SK-N-SH (cell line): Measurements from ENCODE around the gene SCAMP2. TPM values are rescaled to one million over a fixed set of nuclear protein-coding genes. Genes with fewer than 3 reads are reported as not detected.

ENCODE experiments used
- CTCF ChIA-PET: fragments of 300-600, 350-600 bp; formaldehyde crosslinking; extraction: SDS; loops from one replicate; lab custom pipeline; 2021; lab: Yijun Ruan, JAX
- POLR2A ChIA-PET: fragments of 350-600 bp; sonication (Branson Sonifier 250); formaldehyde crosslinking; extraction: SDS; loops from one replicate; lab custom pipeline; 2020; ENCODE audit warnings: antibody characterized with exemption, inconsistent platforms; lab: Yijun Ruan, JAX
- DNase-seq: peaks from one replicate; pipeline ENCODE4 v3.0.0; 2012
- H2AFZ ChIP-seq: fragments of 200-600 bp; sonication (generic); 2 replicates; pipeline ENCODE4 v1.8.1; 2016; ENCODE audit warnings: antibody characterized with exemption, mild to moderate bottlenecking, low read depth
- H3F3A ChIP-seq: fragments of 200-600 bp; sonication (generic); replicated peaks from 2 replicates; pipeline ENCODE3; 2016; ENCODE audit warnings: antibody characterized with exemption, mild to moderate bottlenecking; ENCODE audit not compliant: insufficient read depth
- H3K27ac ChIP-seq, 2 experiments: fragments of 200-500 bp in 1 of 2; fragments of 200-600 bp in 1 of 2; sonication (Bioruptor generic) in 1 of 2; sonication (generic), shearing (Covaris generic) in 1 of 2; 2 replicates each; pipeline versions ENCODE4 v1.5.1 to v1.6.1; 2014 to 2016; ENCODE audit warnings: low read depth in 2 of 2, inconsistent platforms in 1 of 2, low read length in 1 of 2, mild to moderate bottlenecking in 1 of 2, mixed read lengths in 1 of 2
- H3K27me3 ChIP-seq: fragments of 200-600 bp; sonication (generic), shearing (Covaris generic); 2 replicates; pipeline ENCODE4 v1.6.1; 2016; ENCODE audit warnings: mixed run types; ENCODE audit not compliant: insufficient read depth
- H3K36me3 ChIP-seq, 2 experiments: fragments of 200-500 bp in 1 of 2; fragments of 200-600 bp in 1 of 2; sonication (Bioruptor generic) in 1 of 2; sonication (generic) in 1 of 2; replicated peaks in 1 of 2; 2 replicates each; pipeline versions ENCODE3 to v1.5.1; 2014 to 2016; ENCODE audit warnings: low read length in 1 of 2, mild to moderate bottlenecking in 1 of 2; ENCODE audit not compliant: insufficient read depth in 2 of 2, control insufficient read depth in 1 of 2
- H3K4me1 ChIP-seq, 2 experiments: fragments of 200-500 bp in 1 of 2; fragments of 200-600 bp in 1 of 2; sonication (Bioruptor generic) in 1 of 2; sonication (generic), shearing (Covaris generic) in 1 of 2; 2 replicates each; pipeline versions ENCODE4 v1.5.1 to v1.6.1; 2014 to 2016; ENCODE audit warnings: low read depth in 1 of 2, low read length in 1 of 2, mixed run types in 1 of 2; ENCODE audit not compliant: insufficient read depth in 2 of 2, control insufficient read depth in 1 of 2
- H3K4me2 ChIP-seq: fragments of 200-600 bp; sonication (generic), shearing (Covaris generic); 2 replicates; pipeline ENCODE4 v1.6.1; 2017; ENCODE audit warnings: mixed run types
- H3K4me3 ChIP-seq, 2 experiments: fragments of 200-500 bp in 1 of 2; fragments of 200-600 bp in 1 of 2; sonication (Bioruptor generic) in 1 of 2; sonication (generic), shearing (Covaris generic) in 1 of 2; 2 replicates each; pipeline versions ENCODE4 v1.5.1 to v1.8.1; 2014 to 2016; ENCODE audit warnings: low read depth in 2 of 2, inconsistent platforms in 1 of 2, low read length in 1 of 2, mild to moderate bottlenecking in 1 of 2, mixed read lengths in 1 of 2, moderate library complexity in 1 of 2
- H3K79me2 ChIP-seq: fragments of 200-600 bp; sonication (generic); 2 replicates; pipeline ENCODE4 v1.8.1; 2017; ENCODE audit warnings: mild to moderate bottlenecking; ENCODE audit not compliant: insufficient read depth
- H3K9ac ChIP-seq: fragments of 200-600 bp; sonication (generic); 2 replicates; pipeline ENCODE4 v1.6.1; 2017; ENCODE audit warnings: mixed run types
- H3K9me2 ChIP-seq: fragments of 200-600 bp; sonication (generic); 2 replicates; pipeline ENCODE4 v1.6.1; 2017; ENCODE audit warnings: mixed run types
- H3K9me3 ChIP-seq: fragments of 200-600 bp; sonication (generic); 2 replicates; pipeline ENCODE4 v1.6.1; 2017; ENCODE audit warnings: mixed run types, mild to moderate bottlenecking, moderate library complexity
- H4K20me1 ChIP-seq: fragments of 200-600 bp; sonication (generic); 2 replicates; pipeline ENCODE4 v1.6.1; 2017; ENCODE audit warnings: mild to moderate bottlenecking, mixed run types; ENCODE audit not compliant: insufficient read depth
- EP300 ChIP-seq, 2 experiments: IDR thresholded peaks; 2 replicates each; pipeline versions ENCODE4 v1.4.0 to v1.6.1; 2012; ENCODE audit warnings: borderline replicate concordance in 1 of 2, low read depth in 1 of 2, low read length in 1 of 2
- FOSL2 ChIP-seq: IDR thresholded peaks from 2 replicates; pipeline ENCODE4 v1.4.0; 2012; ENCODE audit warnings: low read depth, mild to moderate bottlenecking, moderate library complexity, borderline replicate concordance
- GABPA ChIP-seq: IDR thresholded peaks from 2 replicates; pipeline ENCODE4 v1.4.0; 2012; ENCODE audit warnings: low read depth, mild to moderate bottlenecking
- MEF2A ChIP-seq: IDR thresholded peaks from 2 replicates; pipeline ENCODE4 v1.4.0; 2012; ENCODE audit warnings: low read depth, borderline replicate concordance
- NFIC ChIP-seq: IDR thresholded peaks from 2 replicates; pipeline ENCODE4 v1.4.0; 2012; ENCODE audit warnings: borderline replicate concordance
- NRF1 ChIP-seq: IDR thresholded peaks from 2 replicates; pipeline ENCODE4 v1.6.1; 2012; ENCODE audit warnings: low read depth, mild to moderate bottlenecking, low read length
- PBX3 ChIP-seq: IDR thresholded peaks from 2 replicates; pipeline ENCODE4; 2012
- POLR2AphosphoS5 ChIP-seq: IDR thresholded peaks from 2 replicates; pipeline ENCODE4 v1.6.1; 2012; ENCODE audit warnings: low read depth, low read length
- RAD21 ChIP-seq: IDR thresholded peaks from 2 replicates; pipeline ENCODE4 v1.6.1; 2012; ENCODE audit warnings: mild to moderate bottlenecking, low read length
- REST ChIP-seq: IDR thresholded peaks from 2 replicates; pipeline ENCODE4 v1.6.1; 2012; ENCODE audit warnings: mild to moderate bottlenecking, low read depth, low read length, moderate library complexity
- TAF1 ChIP-seq: IDR thresholded peaks from 2 replicates; pipeline ENCODE4 v1.6.1; 2012; ENCODE audit warnings: low read depth, mild to moderate bottlenecking, low read length, moderate library complexity, borderline replicate concordance
- TCF12 ChIP-seq: IDR thresholded peaks from 2 replicates; pipeline ENCODE4 v1.4.0; 2012
- TEAD4 ChIP-seq: IDR thresholded peaks from 2 replicates; pipeline ENCODE4 v1.4.0; 2012; ENCODE audit warnings: mild to moderate bottlenecking, borderline replicate concordance; ENCODE audit not compliant: insufficient read depth
- USF1 ChIP-seq: IDR thresholded peaks from 2 replicates; pipeline ENCODE4 v1.4.0; 2012; ENCODE audit warnings: low read depth, borderline replicate concordance
- USF2 ChIP-seq: fragments of 150-350 bp; IDR thresholded peaks from 2 replicates; pipeline ENCODE4 v1.6.1; 2017; ENCODE audit warnings: antibody characterized with exemption, low read length, low read depth, borderline replicate concordance
- WGBS: methylation state at CpG from one replicate; pipeline ENCODE4 v1.1.6; 2017; ENCODE audit warnings: low lambda C conversion rate; 5-methylcytosine and 5-hydroxymethylcytosine counted together
- polyA plus RNA-seq, 3 experiments: library from polyadenylated mRNA; depleted of rRNA; stranded (reverse); fragments of >200 nt; gene quantifications; 2 replicates each; pipeline ENCODE4 v1.2.3, GENCODE V29; 2012
- TF ChIP-seq, protein P1 (sequence below): fragments of 200-600 bp; sonication (generic); IDR thresholded peaks from 2 replicates; pipeline ENCODE4 v1.6.1; 2017; ENCODE audit warnings: antibody characterized with exemption, mild to moderate bottlenecking, moderate library complexity
- TF ChIP-seq, protein P2 (sequence below): IDR thresholded peaks from 2 replicates; pipeline ENCODE4 v1.4.0; 2012; ENCODE audit warnings: low read depth
- TF ChIP-seq, protein P3 (sequence below): IDR thresholded peaks from 2 replicates; pipeline ENCODE4 v1.4.0; 2012; ENCODE audit warnings: low read depth, borderline replicate concordance

SCAMP2 gene
- polyA plus RNA-seq, 1 of the 3 experiments (the other 2 are of a cell fraction) = 88.1 TPM

- TF ChIP-seq NRF1 (peak; percentile 46; the same call in 1 of the 2 replicates), USF2 (peak; percentile 65; the same call in 1 of the 2 replicates), TCF12 (no peak), USF1 (peak; percentile 87)
These were observed 30.4 kb downstream of the SCAMP2 start, which contains the start of gene ULK3 (continued) for GRCh38 chr15:74842581-74843444.

DNA sequence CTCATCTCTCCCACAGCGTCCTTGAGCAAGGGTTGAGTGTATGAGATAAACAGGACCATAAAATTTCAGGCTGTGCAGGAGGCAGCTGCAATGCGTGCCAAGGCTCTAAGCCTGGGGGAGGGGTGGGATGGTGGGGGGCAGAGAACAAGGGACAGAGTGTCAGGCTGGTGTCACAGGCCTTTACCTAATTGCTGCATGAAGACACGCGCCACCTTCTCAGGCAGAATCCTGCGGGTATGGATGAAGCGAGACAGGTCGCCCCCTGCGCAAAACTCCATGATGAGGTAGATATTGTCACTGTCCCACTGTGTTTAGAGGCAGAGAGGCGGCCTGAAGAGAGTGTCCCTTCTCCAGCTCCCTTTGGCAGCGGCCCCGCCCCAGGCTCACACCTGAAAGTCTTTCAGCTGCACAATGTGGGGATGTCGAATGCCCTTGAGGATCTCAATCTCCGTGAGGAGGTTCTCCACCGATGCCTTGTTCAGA is 31.2 kb downstream of the SCAMP2 start:
- peak overlapping the region; percentile 96 for H3K4me2 ChIP-seq
- H3K36me3 ChIP-seq = peaks cover 0 to 45% of the 10 kb centered on the region in 2 experiments
- no peak overlapping the region for H2AFZ ChIP-seq
- H3K27me3 ChIP-seq = no peaks in the 10 kb centered on the region
- ChIA-PET POLR2A (interaction anchor here (0.6 to 1.2 kb wide), 2 partner anchors 14 to 48 kb away, joined by 3 to 4 read pairs; partner anchors contain the start of gene MPI), CTCF (interaction anchor here (0.7 to 10.8 kb wide), 15 partner anchors 11 to 205 kb away, joined by 3 to 95 read pairs (median 5); partner anchors contain the start of genes CPLX3 and RPP25)
- H3K9me3 ChIP-seq = no peaks in the 10 kb centered on the region
- no peak for DNase-seq
- peak overlapping the region; percentile 98 for H3K4me3 ChIP-seq
- WGBS = 86% methylated on average over 13 of the region's 14 CpGs
- no peaks in the 10 kb centered on the region for H3F3A ChIP-seq
- peaks cover 0 to 23% of the 10 kb centered on the region in 2 experiments; a peak in 2 of 4 replicates for H3K4me1 ChIP-seq
- no peaks in the 10 kb centered on the region for H4K20me1 ChIP-seq
- no peaks in the 10 kb centered on the region for H3K9me2 ChIP-seq
- H3K27ac ChIP-seq = peak overlapping the region in 1 of 2 experiments; percentile 28; a peak in 1 of 4 replicates
- no peaks in the 10 kb centered on the region for H3K79me2 ChIP-seq
- peak overlapping the region; percentile 86; the same call in 1 of the 2 replicates for H3K9ac ChIP-seq
- TF ChIP-seq MEF2A (no peak), POLR2AphosphoS5 (no peak), EP300 (IDR thresholded peaks at IDR 0.05; ENCODE audit: borderline replicate concordance in 1 of 2, low read depth in 1 of 2, low read length in 1 of 2) (no peak), NFIC (no peak), PBX3 (no peak), RAD21 (no peak), TAF1 (no peak), FOSL2 (no peak), TEAD4 (no peak), GABPA (no peak), REST (no peak)
- TF ChIP-seq, protein P1, sequence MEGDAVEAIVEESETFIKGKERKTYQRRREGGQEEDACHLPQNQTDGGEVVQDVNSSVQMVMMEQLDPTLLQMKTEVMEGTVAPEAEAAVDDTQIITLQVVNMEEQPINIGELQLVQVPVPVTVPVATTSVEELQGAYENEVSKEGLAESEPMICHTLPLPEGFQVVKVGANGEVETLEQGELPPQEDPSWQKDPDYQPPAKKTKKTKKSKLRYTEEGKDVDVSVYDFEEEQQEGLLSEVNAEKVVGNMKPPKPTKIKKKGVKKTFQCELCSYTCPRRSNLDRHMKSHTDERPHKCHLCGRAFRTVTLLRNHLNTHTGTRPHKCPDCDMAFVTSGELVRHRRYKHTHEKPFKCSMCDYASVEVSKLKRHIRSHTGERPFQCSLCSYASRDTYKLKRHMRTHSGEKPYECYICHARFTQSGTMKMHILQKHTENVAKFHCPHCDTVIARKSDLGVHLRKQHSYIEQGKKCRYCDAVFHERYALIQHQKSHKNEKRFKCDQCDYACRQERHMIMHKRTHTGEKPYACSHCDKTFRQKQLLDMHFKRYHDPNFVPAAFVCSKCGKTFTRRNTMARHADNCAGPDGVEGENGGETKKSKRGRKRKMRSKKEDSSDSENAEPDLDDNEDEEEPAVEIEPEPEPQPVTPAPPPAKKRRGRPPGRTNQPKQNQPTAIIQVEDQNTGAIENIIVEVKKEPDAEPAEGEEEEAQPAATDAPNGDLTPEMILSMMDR = no peak
- TF ChIP-seq, protein P2, sequence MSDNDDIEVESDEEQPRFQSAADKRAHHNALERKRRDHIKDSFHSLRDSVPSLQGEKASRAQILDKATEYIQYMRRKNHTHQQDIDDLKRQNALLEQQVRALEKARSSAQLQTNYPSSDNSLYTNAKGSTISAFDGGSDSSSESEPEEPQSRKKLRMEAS = no peak
- TF ChIP-seq, protein P3, sequence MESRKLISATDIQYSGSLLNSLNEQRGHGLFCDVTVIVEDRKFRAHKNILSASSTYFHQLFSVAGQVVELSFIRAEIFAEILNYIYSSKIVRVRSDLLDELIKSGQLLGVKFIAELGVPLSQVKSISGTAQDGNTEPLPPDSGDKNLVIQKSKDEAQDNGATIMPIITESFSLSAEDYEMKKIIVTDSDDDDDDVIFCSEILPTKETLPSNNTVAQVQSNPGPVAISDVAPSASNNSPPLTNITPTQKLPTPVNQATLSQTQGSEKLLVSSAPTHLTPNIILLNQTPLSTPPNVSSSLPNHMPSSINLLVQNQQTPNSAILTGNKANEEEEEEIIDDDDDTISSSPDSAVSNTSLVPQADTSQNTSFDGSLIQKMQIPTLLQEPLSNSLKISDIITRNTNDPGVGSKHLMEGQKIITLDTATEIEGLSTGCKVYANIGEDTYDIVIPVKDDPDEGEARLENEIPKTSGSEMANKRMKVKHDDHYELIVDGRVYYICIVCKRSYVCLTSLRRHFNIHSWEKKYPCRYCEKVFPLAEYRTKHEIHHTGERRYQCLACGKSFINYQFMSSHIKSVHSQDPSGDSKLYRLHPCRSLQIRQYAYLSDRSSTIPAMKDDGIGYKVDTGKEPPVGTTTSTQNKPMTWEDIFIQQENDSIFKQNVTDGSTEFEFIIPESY = no peak
